HG03521 (cell line): ENCODE data around the gene A3GALT2.

Experiments
- ATAC-seq: cut with Tn5 transposase; IDR thresholded peaks from one replicate; pipeline ENCODE4 v1.9.1; 2021; ENCODE audit warnings: mild to moderate bottlenecking, moderate library complexity; ENCODE audit not compliant: unreplicated experiment

The A3GALT2 gene

GRCh38 chr1:33320619-33321165 lies at the start of gene A3GALT2:
Gene A3GALT2, minus strand, starts transcription at chr1:33321098. Its CDS starts 0 bp downstream, at chr1:33321098.
- ATAC-seq: no peak

GRCh38 chr1:33370301-33370700 lies 49.4 kb upstream of the A3GALT2 start:
- no peak for ATAC-seq

GRCh38 chr1:33369764-33370163 lies 48.9 kb upstream of the A3GALT2 start:
- no peak for ATAC-seq

GRCh38 chr1:33369081-33369480 lies 48.2 kb upstream of the A3GALT2 start:
- ATAC-seq: no peak

GRCh38 chr1:33368431-33368830 lies 47.5 kb upstream of the A3GALT2 start:
- no peak for ATAC-seq

GRCh38 chr1:33367485-33368405 lies 46.8 kb upstream of the A3GALT2 start:
- ATAC-seq: no peak

- no peak for ATAC-seq
Measured at GRCh38 chr1:33366762-33367484, 46.0 kb upstream of the A3GALT2 start.

- no peak for ATAC-seq
Measured at GRCh38 chr1:33365560-33365997, 44.7 kb upstream of the A3GALT2 start.

- ATAC-seq: no peak
Measured at GRCh38 chr1:33364565-33364918, 43.6 kb upstream of the A3GALT2 start.

- ATAC-seq: no peak
Measured at GRCh38 chr1:33363470-33363861, 42.6 kb upstream of the A3GALT2 start.

- no peak for ATAC-seq
Measured at GRCh38 chr1:33363021-33363420, 42.1 kb upstream of the A3GALT2 start.

GRCh38 chr1:33361532-33362235 lies 40.8 kb upstream of the A3GALT2 start:
- ATAC-seq: no peak

- ATAC-seq: no peak
Measured at GRCh38 chr1:33360367-33360766, 39.5 kb upstream of the A3GALT2 start.

GRCh38 chr1:33359931-33360330 lies 39.0 kb upstream of the A3GALT2 start:
- ATAC-seq: no peak

GRCh38 chr1:33358795-33359503 lies 38.1 kb upstream of the A3GALT2 start:
- ATAC-seq: no peak

- no peak for ATAC-seq
Measured at GRCh38 chr1:33358114-33358794, 37.4 kb upstream of the A3GALT2 start.

- ATAC-seq: no peak
Measured at GRCh38 chr1:33357099-33357498, 36.2 kb upstream of the A3GALT2 start.

GRCh38 chr1:33354707-33355316 lies 33.9 kb upstream of the A3GALT2 start:
- no peak for ATAC-seq

GRCh38 chr1:33353531-33353930 lies 32.6 kb upstream of the A3GALT2 start:
- ATAC-seq: no peak

GRCh38 chr1:33351281-33351660 lies 30.4 kb upstream of the A3GALT2 start:
- ATAC-seq: no peak
